Measurements from ENCODE around the gene LMX1A.

Gene LMX1A

DNA sequence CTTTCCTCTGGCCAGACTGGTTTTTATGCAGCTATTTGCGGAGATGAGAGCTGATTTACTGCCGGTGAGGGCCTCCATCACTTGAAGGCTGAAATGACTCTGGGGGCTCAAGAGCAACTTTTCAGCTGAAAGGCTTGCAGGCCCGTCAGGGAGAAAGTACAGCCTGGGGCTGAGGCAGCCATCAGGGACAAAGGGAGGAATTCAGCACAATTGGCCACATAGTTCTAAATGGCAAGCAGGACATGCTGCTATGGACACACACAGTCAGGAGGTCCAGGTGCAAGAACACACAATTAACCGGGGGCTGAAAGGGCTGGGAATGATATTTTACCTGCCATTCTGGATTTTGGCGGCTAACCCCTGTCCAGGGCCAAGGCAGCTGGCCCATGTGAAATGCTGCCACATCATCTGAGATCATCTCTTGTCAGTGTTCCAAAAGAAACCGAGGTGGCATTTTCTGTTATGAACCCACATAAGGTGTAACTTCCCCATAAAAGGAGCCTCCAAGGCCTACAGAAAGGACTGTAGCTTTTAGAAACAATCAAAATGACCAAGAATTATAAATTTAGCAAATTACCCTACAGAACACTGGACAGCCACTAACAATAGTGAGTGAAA is 58.2 kb downstream of the LMX1A start:
- TF ChIP-seq, protein P1, sequence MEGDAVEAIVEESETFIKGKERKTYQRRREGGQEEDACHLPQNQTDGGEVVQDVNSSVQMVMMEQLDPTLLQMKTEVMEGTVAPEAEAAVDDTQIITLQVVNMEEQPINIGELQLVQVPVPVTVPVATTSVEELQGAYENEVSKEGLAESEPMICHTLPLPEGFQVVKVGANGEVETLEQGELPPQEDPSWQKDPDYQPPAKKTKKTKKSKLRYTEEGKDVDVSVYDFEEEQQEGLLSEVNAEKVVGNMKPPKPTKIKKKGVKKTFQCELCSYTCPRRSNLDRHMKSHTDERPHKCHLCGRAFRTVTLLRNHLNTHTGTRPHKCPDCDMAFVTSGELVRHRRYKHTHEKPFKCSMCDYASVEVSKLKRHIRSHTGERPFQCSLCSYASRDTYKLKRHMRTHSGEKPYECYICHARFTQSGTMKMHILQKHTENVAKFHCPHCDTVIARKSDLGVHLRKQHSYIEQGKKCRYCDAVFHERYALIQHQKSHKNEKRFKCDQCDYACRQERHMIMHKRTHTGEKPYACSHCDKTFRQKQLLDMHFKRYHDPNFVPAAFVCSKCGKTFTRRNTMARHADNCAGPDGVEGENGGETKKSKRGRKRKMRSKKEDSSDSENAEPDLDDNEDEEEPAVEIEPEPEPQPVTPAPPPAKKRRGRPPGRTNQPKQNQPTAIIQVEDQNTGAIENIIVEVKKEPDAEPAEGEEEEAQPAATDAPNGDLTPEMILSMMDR (IDR thresholded peaks at IDR 0.05) = no peak
- no peak overlapping the region for H3K4me3 Mint-ChIP-seq
- H3K9me3 Mint-ChIP-seq = no peaks in the 10 kb centered on the region
- H3K36me3 Mint-ChIP-seq (ENCODE audit: low read depth) = no peaks in the 10 kb centered on the region
- H3K27ac Mint-ChIP-seq = no peak overlapping the region
- DNase-seq = no peak
- H3K4me1 Mint-ChIP-seq = peaks cover 28% of the 10 kb centered on the region
- H3K27me3 Mint-ChIP-seq (ENCODE audit: low read depth, poor library complexity) = peaks cover 12% of the 10 kb centered on the region

DNA sequence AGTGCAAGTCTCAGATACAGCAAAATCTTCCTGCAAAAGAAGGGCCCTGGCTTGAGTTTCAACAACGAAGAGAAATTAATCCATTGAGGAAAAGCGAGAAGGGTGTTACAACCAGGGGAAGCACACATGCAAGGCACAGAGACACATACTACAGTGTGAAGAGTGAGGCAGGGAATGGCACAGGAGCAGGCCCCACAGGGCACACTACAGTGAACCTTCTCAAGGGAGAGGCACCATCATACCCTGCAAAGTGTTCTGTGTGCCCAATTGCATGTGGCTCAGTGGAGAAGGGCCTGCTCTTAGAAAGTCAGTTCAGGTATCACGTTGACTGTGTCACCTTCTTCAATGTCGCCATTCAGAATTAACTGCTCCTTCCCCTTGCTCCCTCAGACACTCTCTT is 60.3 kb downstream of the LMX1A start:
- Mint-ChIP-seq H3K4me3 (no peak overlapping the region), H3K27me3 (ENCODE audit: low read depth, poor library complexity) (peaks cover 5% of the 10 kb centered on the region), H3K4me1 (peaks cover 18% of the 10 kb centered on the region), H3K27ac (no peak overlapping the region), H3K9me3 (peaks cover under 1% of the 10 kb centered on the region), H3K36me3 (ENCODE audit: low read depth) (no peaks in the 10 kb centered on the region)
- DNase-seq = no peak
- TF ChIP-seq, protein P1 (IDR thresholded peaks at IDR 0.05) = no peak

DNA sequence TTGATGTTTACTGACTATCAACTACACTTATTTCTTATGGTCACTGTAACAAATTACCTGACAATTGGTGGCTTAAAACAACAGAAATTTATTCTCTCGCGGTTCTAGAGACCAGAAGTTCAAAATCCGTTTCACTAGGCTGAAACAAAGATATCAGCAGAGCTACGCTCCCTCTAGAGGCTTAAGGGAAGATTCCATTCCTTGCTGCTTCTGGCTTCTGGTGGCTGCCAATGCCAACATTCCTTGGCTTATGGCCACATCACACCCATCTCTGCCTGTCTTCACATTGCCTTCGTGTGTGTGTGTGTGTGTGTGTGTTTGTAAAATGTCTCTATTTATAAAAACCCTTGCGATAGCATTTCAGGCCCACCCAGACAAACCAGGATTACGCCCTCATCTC is 66.4 kb downstream of the LMX1A start:
- H3K4me1 Mint-ChIP-seq = peaks cover 26% of the 10 kb centered on the region

DNA sequence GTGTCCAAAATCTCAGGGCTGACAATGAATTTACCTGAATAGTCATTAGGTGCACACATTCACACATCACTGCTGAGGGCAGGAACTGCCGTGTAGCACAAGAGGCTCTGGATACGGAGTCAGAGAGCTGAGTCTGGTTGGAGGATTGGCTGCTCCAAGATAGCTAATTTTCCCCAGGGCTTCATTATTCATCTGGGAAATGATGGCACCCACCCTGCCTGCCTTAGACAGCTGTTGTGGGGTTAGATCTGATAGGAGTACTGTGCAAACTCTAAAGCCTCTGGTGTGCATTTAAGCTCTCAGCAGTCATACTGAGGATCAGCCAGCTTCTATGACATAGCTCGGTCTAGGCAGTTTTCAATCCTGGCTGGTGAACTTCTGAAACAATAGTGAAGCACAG is 67.0 kb downstream of the LMX1A start:
- DNase-seq = no peak
- TF ChIP-seq, protein P1 (IDR thresholded peaks at IDR 0.05) = no peak
- H3K4me1 Mint-ChIP-seq = peaks cover 28% of the 10 kb centered on the region
- H3K36me3 Mint-ChIP-seq (ENCODE audit: low read depth) = no peaks in the 10 kb centered on the region
- no peak overlapping the region for H3K4me3 Mint-ChIP-seq
- peaks cover 18% of the 10 kb centered on the region for H3K27me3 Mint-ChIP-seq (ENCODE audit: low read depth, poor library complexity)
- H3K27ac Mint-ChIP-seq = no peak overlapping the region
- peaks cover 10% of the 10 kb centered on the region for H3K9me3 Mint-ChIP-seq

More for the DNA sequence above, 66.4 kb downstream of the LMX1A start:
- Mint-ChIP-seq H3K27ac (no peak overlapping the region), H3K9me3 (peaks cover 10% of the 10 kb centered on the region), H3K4me3 (no peak overlapping the region), H3K36me3 (ENCODE audit: low read depth) (no peaks in the 10 kb centered on the region), H3K27me3 (ENCODE audit: low read depth, poor library complexity) (peaks cover 15% of the 10 kb centered on the region)
- DNase-seq = no peak
- TF ChIP-seq, protein P1 (IDR thresholded peaks at IDR 0.05) = no peak

DNA sequence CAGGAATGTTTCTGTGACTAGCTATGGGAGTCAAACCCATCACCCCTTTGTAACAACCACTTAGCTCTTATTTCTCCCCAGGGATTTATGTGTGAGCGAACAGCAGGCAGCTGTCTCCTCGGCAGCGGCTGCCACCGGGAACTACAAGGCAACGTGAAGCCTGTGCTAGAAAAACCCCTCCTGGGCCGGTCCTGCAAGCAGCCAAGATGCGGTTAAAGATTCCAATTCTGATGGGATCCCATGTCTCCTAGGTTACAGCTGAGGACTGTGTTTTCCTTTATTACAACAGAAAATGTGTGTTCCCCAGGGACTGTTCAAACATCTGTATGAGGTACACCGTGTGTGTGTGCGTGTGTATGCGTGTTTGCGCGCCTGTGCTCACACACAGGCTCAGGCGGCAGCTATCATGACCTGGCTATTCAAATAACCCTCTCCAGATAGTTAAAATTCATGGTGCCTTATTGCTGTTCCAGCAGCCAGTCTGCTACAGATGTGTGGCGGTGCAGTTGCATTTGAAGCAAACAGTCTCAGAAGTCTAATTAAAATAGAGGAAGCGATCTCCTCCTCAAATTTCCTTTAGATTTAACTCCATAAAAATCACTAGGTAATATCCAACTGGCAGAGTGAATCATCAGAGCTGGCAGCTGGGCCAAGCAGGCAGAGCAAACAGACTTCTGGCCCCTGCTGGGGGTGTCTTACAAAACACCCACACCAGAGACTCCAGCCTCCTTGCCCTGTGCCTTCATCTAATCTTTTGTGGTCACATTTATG is 68.0 kb downstream of the LMX1A start:
- Mint-ChIP-seq H3K4me1 (peaks cover 36% of the 10 kb centered on the region), H3K4me3 (peak overlapping the region; percentile 7), H3K36me3 (ENCODE audit: low read depth) (no peaks in the 10 kb centered on the region), H3K27me3 (ENCODE audit: low read depth, poor library complexity) (peaks cover 22% of the 10 kb centered on the region), H3K9me3 (peaks cover 10% of the 10 kb centered on the region), H3K27ac (peak overlapping the region; percentile 8)
- DNase-seq = peak; percentile 38
- TF ChIP-seq, protein P1 (IDR thresholded peaks at IDR 0.05) = no peak

Data from nephron progenitor cell (in vitro differentiated cells).